SK-N-SH treated with all-trans-retinoic acid at 6 μM for 48 hours (cell line): ENCODE measurements around the gene TGIF1.

Source experiments
- ATAC-seq: fragments of 200-7000 bp; cut with Tn5 transposase; 3 replicates; pipeline ENCODE4 v1.9.1; 2020; ENCODE audit warnings: mild to moderate bottlenecking, moderate library complexity
- ARNTL ChIP-seq: fragments of 450-650 bp; formaldehyde crosslinking; IDR thresholded peaks from 2 replicates; pipeline ENCODE4 v1.5.0; 2020; ENCODE audit warnings: low read depth, mild to moderate bottlenecking, moderate library complexity, borderline replicate concordance
- BACH2 ChIP-seq: fragments of 250-450 bp; sonication (Bioruptor Pico); IDR thresholded peaks from 2 replicates; pipeline ENCODE4 v1.9.0; 2021; ENCODE audit warnings: mild to moderate bottlenecking, borderline replicate concordance
- CSDC2 ChIP-seq: fragments of 250-450 bp; sonication (Bioruptor Pico); IDR thresholded peaks from 2 replicates; pipeline ENCODE4 v1.5.0; 2020; ENCODE audit warnings: mild to moderate bottlenecking, moderate library complexity
- ESRRG ChIP-seq: fragments of 250-450 bp; sonication (Bioruptor Pico); IDR thresholded peaks from 2 replicates; pipeline ENCODE4 v1.6.1; 2021; ENCODE audit warnings: mild to moderate bottlenecking
- GLIS3 ChIP-seq: fragments of 250-450 bp; sonication (Bioruptor Pico); IDR thresholded peaks from 2 replicates; pipeline ENCODE4 v1.5.0; 2020; ENCODE audit warnings: mild to moderate bottlenecking, moderate library complexity
- ISL1 ChIP-seq: fragments of 250-450 bp; sonication (Bioruptor Pico); IDR thresholded peaks from 2 replicates; pipeline ENCODE4 v2.1.2; 2022; ENCODE audit warnings: mild to moderate bottlenecking, moderate library complexity
- OSR1 ChIP-seq: fragments of 250-450 bp; sonication (Bioruptor Pico); IDR thresholded peaks from 2 replicates; pipeline ENCODE4 v1.8.0; 2022; ENCODE audit warnings: moderate library complexity, mild to moderate bottlenecking, inconsistent platforms
- PPARA ChIP-seq: fragments of 250-450 bp; sonication (Bioruptor Pico); IDR thresholded peaks from 2 replicates; pipeline ENCODE4 v1.5.0; 2020; ENCODE audit warnings: mild to moderate bottlenecking, borderline replicate concordance
- RARB ChIP-seq: fragments of 250-450 bp; sonication (Bioruptor Pico); IDR thresholded peaks from 2 replicates; pipeline ENCODE4 v1.8.0; 2021; ENCODE audit warnings: mild to moderate bottlenecking, moderate library complexity
- SNAI2 ChIP-seq: fragments of 250-450 bp; sonication (Bioruptor Pico); IDR thresholded peaks from 2 replicates; pipeline ENCODE4 v1.5.0; 2020; ENCODE audit warnings: mild to moderate bottlenecking, moderate library complexity
- TCF4 ChIP-seq: fragments of 250-450 bp; sonication (Bioruptor Pico); IDR thresholded peaks from 2 replicates; pipeline ENCODE4 v1.8.0; 2021; ENCODE audit warnings: mild to moderate bottlenecking, moderate library complexity, borderline replicate concordance
- TOX ChIP-seq: fragments of 250-450 bp; sonication (Bioruptor Pico); IDR thresholded peaks from 2 replicates; pipeline ENCODE4 v1.8.0; 2021; ENCODE audit warnings: mild to moderate bottlenecking, moderate library complexity, borderline replicate concordance
- ZC3H10 ChIP-seq: fragments of 250-450 bp; sonication (Bioruptor Pico); IDR thresholded peaks from 2 replicates; pipeline ENCODE4 v1.5.1; 2021; ENCODE audit warnings: mild to moderate bottlenecking, moderate library complexity
- ZFP3 ChIP-seq: fragments of 250-450 bp; sonication (Bioruptor Pico); IDR thresholded peaks from 2 replicates; pipeline ENCODE4 v1.5.0; 2020; ENCODE audit warnings: mild to moderate bottlenecking, moderate library complexity
- ZFP30 ChIP-seq: fragments of 450-650 bp; formaldehyde crosslinking; IDR thresholded peaks from 2 replicates; pipeline ENCODE4 v1.5.0; 2022; ENCODE audit warnings: mild to moderate bottlenecking, moderate library complexity
- ZNF565 ChIP-seq: fragments of 450-650 bp; formaldehyde crosslinking; conservative IDR thresholded peaks from 2 replicates; pipeline ENCODE4 v1.5.0; 2020; ENCODE audit warnings: low read depth, mild to moderate bottlenecking, moderate library complexity
- ZNF70 ChIP-seq: fragments of 450-650 bp; formaldehyde crosslinking; IDR thresholded peaks from 2 replicates; pipeline ENCODE4 v1.5.0; 2020; ENCODE audit warnings: mild to moderate bottlenecking, moderate library complexity
- ZNF8 ChIP-seq: fragments of 450-650 bp; formaldehyde crosslinking; IDR thresholded peaks from 2 replicates; pipeline ENCODE4 v1.5.0; 2020; ENCODE audit warnings: mild to moderate bottlenecking, moderate library complexity
- TF ChIP-seq, protein P1 (sequence below): fragments of 250-450 bp; sonication (Bioruptor Pico); IDR thresholded peaks from 2 replicates; pipeline ENCODE4 v1.5.1; 2020; ENCODE audit warnings: low read depth, mild to moderate bottlenecking, moderate library complexity
- TF ChIP-seq, protein P2 (sequence below): fragments of 250-450 bp; sonication (Bioruptor Pico); IDR thresholded peaks from 2 replicates; pipeline ENCODE4 v1.5.1; 2021; ENCODE audit warnings: mild to moderate bottlenecking, moderate library complexity
- TF ChIP-seq, protein P3 (sequence below): fragments of 250-450 bp; sonication (Bioruptor Pico); IDR thresholded peaks from 2 replicates; pipeline ENCODE4 v1.5.0; 2020; ENCODE audit warnings: mild to moderate bottlenecking, moderate library complexity
- TF ChIP-seq, protein P4 (sequence below): fragments of 250-450 bp; sonication (Bioruptor Pico); IDR thresholded peaks from 2 replicates; pipeline ENCODE4 v1.8.0; 2020; ENCODE audit warnings: mild to moderate bottlenecking, moderate library complexity, borderline replicate concordance

The TGIF1 gene

DNA sequence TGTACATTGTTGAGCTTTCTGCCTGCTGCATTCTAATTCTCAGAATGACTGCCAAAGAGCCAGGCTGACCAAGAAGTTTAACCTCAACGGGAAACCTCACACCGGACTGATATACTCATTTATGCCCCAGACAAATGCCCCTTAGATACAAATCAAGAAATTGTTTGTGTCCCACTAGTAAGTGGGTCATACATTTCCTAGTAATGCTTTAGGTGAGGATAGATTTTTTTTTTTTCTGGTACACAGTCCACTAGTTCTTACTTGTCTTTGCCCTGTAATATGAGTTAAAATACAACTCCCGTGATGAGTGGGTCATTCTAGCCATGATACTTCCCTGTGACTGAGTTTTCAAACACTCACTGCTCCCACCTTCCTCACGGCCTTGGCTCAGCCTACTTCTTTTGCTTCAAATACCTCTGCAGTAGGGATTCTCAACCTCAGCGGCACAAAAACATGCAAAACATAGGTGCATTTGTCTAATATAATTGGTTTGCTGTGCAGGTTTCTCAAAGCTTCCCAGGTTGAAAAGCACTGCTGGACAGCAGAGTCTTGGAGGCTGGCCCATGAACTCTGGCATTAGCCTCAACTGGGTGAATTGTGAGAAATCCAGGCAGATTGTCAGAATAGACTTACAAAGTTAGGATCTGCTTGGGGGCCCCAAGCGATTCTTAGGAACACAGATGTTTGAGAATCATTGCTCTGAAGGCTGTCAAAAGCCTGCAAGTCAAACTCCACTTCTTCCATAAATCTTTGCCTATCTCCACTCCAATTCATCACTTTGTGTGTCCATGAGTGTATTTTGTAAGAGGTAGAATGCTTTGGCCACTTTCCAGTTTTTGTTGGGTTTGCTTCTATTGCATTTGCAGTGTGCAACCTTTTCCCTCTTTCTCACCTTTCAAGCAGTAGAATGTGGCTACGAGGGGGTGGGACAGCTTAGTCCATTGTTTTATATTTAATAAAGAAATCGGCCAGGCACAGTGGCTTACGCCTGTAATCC lies 35.5 kb downstream of the TGIF1 start:
- TF ChIP-seq ESRRG = no peak
- TF ChIP-seq OSR1 (CRISPR knock-in tag) = no peak
- no peak for TF ChIP-seq TOX
- TF ChIP-seq BACH2 (CRISPR knock-in tag) = no peak
- no peak for TF ChIP-seq ZFP3
- TF ChIP-seq ZFP30 = no peak
- no peak for TF ChIP-seq CSDC2 (CRISPR knock-in tag)
- no peak for TF ChIP-seq ISL1
- no peak for TF ChIP-seq ZC3H10 (CRISPR knock-in tag)
- TF ChIP-seq ZNF70 (CRISPR knock-in tag) = no peak
- TF ChIP-seq GLIS3 (CRISPR knock-in tag) = no peak
- no peak for TF ChIP-seq SNAI2 (CRISPR knock-in tag)
- TF ChIP-seq, protein P1, sequence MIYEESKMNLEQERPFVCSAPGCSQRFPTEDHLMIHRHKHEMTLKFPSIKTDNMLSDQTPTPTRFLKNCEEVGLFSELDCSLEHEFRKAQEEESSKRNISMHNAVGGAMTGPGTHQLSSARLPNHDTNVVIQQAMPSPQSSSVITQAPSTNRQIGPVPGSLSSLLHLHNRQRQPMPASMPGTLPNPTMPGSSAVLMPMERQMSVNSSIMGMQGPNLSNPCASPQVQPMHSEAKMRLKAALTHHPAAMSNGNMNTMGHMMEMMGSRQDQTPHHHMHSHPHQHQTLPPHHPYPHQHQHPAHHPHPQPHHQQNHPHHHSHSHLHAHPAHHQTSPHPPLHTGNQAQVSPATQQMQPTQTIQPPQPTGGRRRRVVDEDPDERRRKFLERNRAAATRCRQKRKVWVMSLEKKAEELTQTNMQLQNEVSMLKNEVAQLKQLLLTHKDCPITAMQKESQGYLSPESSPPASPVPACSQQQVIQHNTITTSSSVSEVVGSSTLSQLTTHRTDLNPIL (CRISPR knock-in tag) = no peak
- TF ChIP-seq RARB (CRISPR knock-in tag) = no peak
- TF ChIP-seq, protein P2, sequence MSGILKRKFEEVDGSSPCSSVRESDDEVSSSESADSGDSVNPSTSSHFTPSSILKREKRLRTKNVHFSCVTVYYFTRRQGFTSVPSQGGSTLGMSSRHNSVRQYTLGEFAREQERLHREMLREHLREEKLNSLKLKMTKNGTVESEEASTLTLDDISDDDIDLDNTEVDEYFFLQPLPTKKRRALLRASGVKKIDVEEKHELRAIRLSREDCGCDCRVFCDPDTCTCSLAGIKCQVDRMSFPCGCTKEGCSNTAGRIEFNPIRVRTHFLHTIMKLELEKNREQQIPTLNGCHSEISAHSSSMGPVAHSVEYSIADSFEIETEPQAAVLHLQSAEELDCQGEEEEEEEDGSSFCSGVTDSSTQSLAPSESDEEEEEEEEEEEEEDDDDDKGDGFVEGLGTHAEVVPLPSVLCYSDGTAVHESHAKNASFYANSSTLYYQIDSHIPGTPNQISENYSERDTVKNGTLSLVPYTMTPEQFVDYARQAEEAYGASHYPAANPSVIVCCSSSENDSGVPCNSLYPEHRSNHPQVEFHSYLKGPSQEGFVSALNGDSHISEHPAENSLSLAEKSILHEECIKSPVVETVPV = no peak
- no peak for TF ChIP-seq ARNTL
- no peak for TF ChIP-seq PPARA
- TF ChIP-seq, protein P3, sequence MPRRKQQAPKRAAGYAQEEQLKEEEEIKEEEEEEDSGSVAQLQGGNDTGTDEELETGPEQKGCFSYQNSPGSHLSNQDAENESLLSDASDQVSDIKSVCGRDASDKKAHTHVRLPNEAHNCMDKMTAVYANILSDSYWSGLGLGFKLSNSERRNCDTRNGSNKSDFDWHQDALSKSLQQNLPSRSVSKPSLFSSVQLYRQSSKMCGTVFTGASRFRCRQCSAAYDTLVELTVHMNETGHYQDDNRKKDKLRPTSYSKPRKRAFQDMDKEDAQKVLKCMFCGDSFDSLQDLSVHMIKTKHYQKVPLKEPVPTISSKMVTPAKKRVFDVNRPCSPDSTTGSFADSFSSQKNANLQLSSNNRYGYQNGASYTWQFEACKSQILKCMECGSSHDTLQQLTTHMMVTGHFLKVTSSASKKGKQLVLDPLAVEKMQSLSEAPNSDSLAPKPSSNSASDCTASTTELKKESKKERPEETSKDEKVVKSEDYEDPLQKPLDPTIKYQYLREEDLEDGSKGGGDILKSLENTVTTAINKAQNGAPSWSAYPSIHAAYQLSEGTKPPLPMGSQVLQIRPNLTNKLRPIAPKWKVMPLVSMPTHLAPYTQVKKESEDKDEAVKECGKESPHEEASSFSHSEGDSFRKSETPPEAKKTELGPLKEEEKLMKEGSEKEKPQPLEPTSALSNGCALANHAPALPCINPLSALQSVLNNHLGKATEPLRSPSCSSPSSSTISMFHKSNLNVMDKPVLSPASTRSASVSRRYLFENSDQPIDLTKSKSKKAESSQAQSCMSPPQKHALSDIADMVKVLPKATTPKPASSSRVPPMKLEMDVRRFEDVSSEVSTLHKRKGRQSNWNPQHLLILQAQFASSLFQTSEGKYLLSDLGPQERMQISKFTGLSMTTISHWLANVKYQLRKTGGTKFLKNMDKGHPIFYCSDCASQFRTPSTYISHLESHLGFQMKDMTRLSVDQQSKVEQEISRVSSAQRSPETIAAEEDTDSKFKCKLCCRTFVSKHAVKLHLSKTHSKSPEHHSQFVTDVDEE (CRISPR knock-in tag) = no peak
- TF ChIP-seq, protein P4, sequence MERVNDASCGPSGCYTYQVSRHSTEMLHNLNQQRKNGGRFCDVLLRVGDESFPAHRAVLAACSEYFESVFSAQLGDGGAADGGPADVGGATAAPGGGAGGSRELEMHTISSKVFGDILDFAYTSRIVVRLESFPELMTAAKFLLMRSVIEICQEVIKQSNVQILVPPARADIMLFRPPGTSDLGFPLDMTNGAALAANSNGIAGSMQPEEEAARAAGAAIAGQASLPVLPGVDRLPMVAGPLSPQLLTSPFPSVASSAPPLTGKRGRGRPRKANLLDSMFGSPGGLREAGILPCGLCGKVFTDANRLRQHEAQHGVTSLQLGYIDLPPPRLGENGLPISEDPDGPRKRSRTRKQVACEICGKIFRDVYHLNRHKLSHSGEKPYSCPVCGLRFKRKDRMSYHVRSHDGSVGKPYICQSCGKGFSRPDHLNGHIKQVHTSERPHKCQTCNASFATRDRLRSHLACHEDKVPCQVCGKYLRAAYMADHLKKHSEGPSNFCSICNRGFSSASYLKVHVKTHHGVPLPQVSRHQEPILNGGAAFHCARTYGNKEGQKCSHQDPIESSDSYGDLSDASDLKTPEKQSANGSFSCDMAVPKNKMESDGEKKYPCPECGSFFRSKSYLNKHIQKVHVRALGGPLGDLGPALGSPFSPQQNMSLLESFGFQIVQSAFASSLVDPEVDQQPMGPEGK = no peak
- no peak for TF ChIP-seq ZNF8 (CRISPR knock-in tag)
- ATAC-seq = no peak

DNA sequence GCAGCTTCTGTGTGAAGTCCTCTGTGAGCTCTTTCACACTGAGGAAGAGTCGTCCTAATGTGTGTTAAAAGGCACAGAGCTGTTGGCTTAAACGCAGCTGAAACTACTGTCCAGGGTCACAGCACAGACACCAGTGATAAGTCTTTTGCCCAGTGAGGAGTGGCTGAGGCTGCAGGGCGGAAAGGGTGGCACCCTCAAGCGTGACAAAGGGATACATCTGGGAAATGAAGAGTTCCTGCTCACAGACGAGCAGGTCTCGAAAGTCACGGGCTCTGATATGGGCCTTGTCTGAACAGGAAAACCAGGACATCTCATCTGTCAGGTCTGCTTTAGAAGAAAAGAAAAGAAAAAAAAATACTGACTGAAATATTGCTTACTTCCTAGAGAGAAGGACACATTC lies 36.5 kb downstream of the TGIF1 start:
- no peak for ATAC-seq
- TF ChIP-seq ZFP3 = no peak
- TF ChIP-seq, protein P4 = no peak
- TF ChIP-seq ZNF565 = no peak
- no peak for TF ChIP-seq OSR1 (CRISPR knock-in tag)
- TF ChIP-seq, protein P2 = no peak
- TF ChIP-seq GLIS3 (CRISPR knock-in tag) = no peak
- no peak for TF ChIP-seq ZNF70 (CRISPR knock-in tag)
- TF ChIP-seq ZFP30 = no peak
- no peak for TF ChIP-seq SNAI2 (CRISPR knock-in tag)
- TF ChIP-seq, protein P1 (CRISPR knock-in tag) = no peak
- TF ChIP-seq, protein P3 (CRISPR knock-in tag) = no peak
- TF ChIP-seq TCF4 (CRISPR knock-in tag) = no peak
- TF ChIP-seq ESRRG = no peak
